Heart left ventricle (tissue), 13 donors: ENCODE results near the gene EN1.

ENCODE experiments used
- POLR2A ChIP-seq, 2 donors: fragments of 450-650 bp; IDR thresholded peaks; one replicate each; pipeline ENCODE4 v1.6.1; 2017; ENCODE audit warnings: antibody characterized with exemption in 2 of 2, mild to moderate bottlenecking in 2 of 2, moderate library complexity in 2 of 2
- TF ChIP-seq, protein P1 (sequence below), 12 donors: fragments of 200-600 bp; sonication (generic) in 4 of 12; IDR thresholded peaks; one replicate each; pipeline versions ENCODE4 v1.5.0 to v1.8.0; 2018 to 2022; ENCODE audit warnings: antibody characterized with exemption in 12 of 12, mild to moderate bottlenecking in 5 of 12
- donor health status: ischemic (EF 13 %, LVEDD 7.1; RV severe dilation, severe dysfunction).
- donor health status: DM: no; HTN: yes; CAD: no.
- donor health status: DM: no; HTN: no; CAD: no.
- donor health status: ischemic (EF 25% LVEDD 6.9; RV normal size, moderate dysfunction).
- donor health status: ischemic (EF 25% LVEDD 5.7; RV mildly dilated, moderate dysfunction).
- donor health status: ischemic (EF 35%, LVEDD 5.7; RV mildly dilated, moderate dysfunction).
- donor health status: nonischemic (EF 11% LVEDD 7.7; RV severe dilation, severe dysfunction).
- donor health status: DM: yes; HTN: yes; CAD: no.
- donor health status: PGD.
- donor health status: ischemic (EF 29% LVEDD 5.4; RV normal size, mild dysfunction).
- donor health status: nonischemic (EF 23%, LVEDD 6.1; RV moderate dilation, normal function).

GRCh38 chr2:118813111-118813510 lies 34.3 kb downstream of the EN1 start:
- TF ChIP-seq, protein P1, sequence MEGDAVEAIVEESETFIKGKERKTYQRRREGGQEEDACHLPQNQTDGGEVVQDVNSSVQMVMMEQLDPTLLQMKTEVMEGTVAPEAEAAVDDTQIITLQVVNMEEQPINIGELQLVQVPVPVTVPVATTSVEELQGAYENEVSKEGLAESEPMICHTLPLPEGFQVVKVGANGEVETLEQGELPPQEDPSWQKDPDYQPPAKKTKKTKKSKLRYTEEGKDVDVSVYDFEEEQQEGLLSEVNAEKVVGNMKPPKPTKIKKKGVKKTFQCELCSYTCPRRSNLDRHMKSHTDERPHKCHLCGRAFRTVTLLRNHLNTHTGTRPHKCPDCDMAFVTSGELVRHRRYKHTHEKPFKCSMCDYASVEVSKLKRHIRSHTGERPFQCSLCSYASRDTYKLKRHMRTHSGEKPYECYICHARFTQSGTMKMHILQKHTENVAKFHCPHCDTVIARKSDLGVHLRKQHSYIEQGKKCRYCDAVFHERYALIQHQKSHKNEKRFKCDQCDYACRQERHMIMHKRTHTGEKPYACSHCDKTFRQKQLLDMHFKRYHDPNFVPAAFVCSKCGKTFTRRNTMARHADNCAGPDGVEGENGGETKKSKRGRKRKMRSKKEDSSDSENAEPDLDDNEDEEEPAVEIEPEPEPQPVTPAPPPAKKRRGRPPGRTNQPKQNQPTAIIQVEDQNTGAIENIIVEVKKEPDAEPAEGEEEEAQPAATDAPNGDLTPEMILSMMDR (IDR thresholded peaks at IDR 0.05): no peak
- no peak for TF ChIP-seq POLR2A (IDR thresholded peaks at IDR 0.05)
